ENCODE data around the gene MAB21L4.

Gene MAB21L4

GRCh38 chr2:240894836-240895558 lies 959 bp downstream of the MAB21L4 start:
- no peak overlapping the region for H3K27ac Mint-ChIP-seq
- H3K27me3 Mint-ChIP-seq = no peaks in the 10 kb centered on the region
- peaks cover 4% of the 10 kb centered on the region for H3K4me1 Mint-ChIP-seq (ENCODE audit: low read depth)
- H3K4me3 Mint-ChIP-seq = no peak overlapping the region
- no peaks in the 10 kb centered on the region for H3K9me3 Mint-ChIP-seq (ENCODE audit: low read depth)
- no peaks in the 10 kb centered on the region for H3K36me3 Mint-ChIP-seq

DNA sequence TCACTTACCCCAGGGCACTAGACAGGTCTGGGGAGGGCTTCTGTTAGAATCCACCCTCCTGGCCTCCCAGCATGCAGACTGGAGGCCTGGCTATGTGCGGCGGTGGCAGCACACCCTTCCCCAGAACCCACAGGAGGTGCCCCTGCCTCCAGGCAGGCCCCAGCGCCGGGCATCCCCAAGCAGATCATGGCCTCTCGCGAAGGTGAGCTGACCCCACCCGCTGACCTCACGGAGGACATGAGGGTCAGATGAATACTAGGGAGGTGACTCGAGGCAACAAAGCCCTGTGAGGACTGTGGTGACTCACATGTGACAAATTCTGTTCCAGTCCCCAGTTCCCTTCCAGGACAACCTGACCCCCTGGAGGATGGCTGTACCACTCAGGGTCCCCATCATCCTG lies 1.9 kb downstream of the MAB21L4 start:
- Mint-ChIP-seq H3K36me3 (no peaks in the 10 kb centered on the region), H3K27me3 (no peaks in the 10 kb centered on the region), H3K9me3 (ENCODE audit: low read depth) (no peaks in the 10 kb centered on the region), H3K4me1 (ENCODE audit: low read depth) (peaks cover 4% of the 10 kb centered on the region), H3K4me3 (no peak overlapping the region), H3K27ac (no peak overlapping the region)

DNA sequence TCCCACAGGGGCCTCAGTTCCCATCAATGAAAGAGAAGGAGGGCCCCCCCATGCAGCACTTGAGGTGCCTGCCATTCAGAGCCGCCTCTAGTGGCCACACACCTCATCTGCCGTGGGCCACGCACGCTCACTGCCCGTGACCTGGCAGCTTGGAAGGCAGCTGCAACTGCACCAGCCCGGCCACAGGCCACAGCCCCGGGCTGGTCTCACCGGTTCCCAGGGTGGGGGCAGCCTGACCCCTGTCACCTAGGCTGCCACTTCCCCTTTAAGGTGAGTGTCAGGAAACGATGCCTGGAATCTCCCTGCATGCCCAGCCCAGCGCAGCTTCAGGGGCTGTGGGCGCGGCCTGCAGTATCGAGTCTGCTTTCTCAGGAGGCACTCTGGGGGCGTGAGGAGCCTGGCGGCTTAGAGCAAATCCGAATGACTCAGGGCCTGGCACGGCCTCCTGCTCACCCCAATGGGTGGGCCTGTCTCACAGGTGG lies 2.6 kb downstream of the MAB21L4 start:
- no peaks in the 10 kb centered on the region for H3K36me3 Mint-ChIP-seq
- peak overlapping the region; percentile 16 for H3K27ac Mint-ChIP-seq
- H3K9me3 Mint-ChIP-seq (ENCODE audit: low read depth) = no peaks in the 10 kb centered on the region
- peak overlapping the region; percentile 23 for H3K4me3 Mint-ChIP-seq
- no peaks in the 10 kb centered on the region for H3K27me3 Mint-ChIP-seq
- peaks cover 4% of the 10 kb centered on the region for H3K4me1 Mint-ChIP-seq (ENCODE audit: low read depth)

GRCh38 chr2:240892925-240893324 lies 3.0 kb downstream of the MAB21L4 start:
- peaks cover 4% of the 10 kb centered on the region for H3K4me1 Mint-ChIP-seq (ENCODE audit: low read depth)
- no peaks in the 10 kb centered on the region for H3K9me3 Mint-ChIP-seq (ENCODE audit: low read depth)
- no peak overlapping the region for H3K27ac Mint-ChIP-seq
- H3K36me3 Mint-ChIP-seq = no peaks in the 10 kb centered on the region
- no peak overlapping the region for H3K4me3 Mint-ChIP-seq
- H3K27me3 Mint-ChIP-seq = no peaks in the 10 kb centered on the region

GRCh38 chr2:240892356-240892755 lies 3.6 kb downstream of the MAB21L4 start:
- no peaks in the 10 kb centered on the region for H3K36me3 Mint-ChIP-seq
- peaks cover 4% of the 10 kb centered on the region for H3K4me1 Mint-ChIP-seq (ENCODE audit: low read depth)
- H3K9me3 Mint-ChIP-seq (ENCODE audit: low read depth) = no peaks in the 10 kb centered on the region
- no peak overlapping the region for H3K4me3 Mint-ChIP-seq
- no peak overlapping the region for H3K27ac Mint-ChIP-seq
- H3K27me3 Mint-ChIP-seq = no peaks in the 10 kb centered on the region

DNA sequence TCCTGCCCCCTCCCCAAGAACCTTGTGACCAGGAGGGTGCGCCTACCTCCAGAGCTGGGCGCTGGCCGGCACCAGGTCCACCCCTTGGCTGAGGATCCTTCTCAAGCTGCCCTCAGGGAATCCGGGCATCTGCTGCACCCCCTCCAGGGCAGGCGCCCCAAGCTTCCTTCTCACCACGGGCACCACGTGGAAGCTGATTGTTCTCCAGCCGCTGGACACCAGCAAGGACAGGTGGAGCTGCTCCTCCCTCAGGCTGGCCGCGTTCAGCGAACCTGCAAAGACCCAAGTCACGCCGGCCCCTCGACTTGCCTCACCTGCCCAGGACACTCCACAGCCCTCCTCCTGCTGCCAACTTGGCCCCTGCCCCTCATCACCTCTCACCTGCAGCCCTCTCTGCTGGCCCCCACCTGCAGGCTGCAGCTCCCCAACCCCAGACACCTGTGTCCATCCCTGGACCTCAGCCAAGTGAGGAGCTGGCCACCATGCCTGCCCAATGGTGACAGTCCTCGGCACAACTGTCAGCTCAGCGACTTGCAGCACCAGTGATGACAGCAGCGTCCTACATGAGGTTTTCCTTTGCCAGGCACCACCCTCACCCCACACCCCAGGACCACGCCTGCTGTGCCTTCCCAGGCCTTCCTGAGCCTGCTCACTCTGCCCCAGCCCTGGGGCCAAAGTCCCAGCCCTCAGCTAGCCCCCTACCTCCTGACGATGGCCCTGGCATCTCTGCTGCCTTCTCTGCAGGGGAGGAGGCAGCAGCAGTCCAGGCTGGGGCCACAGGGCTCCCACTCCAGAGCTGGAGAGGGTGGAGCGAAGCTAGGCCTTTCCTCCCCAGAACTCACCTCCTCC lies 4.2 kb downstream of the MAB21L4 start:
- Mint-ChIP-seq H3K4me1 (ENCODE audit: low read depth) (peaks cover 4% of the 10 kb centered on the region), H3K27ac (no peak overlapping the region), H3K4me3 (no peak overlapping the region), H3K9me3 (ENCODE audit: low read depth) (no peaks in the 10 kb centered on the region), H3K36me3 (no peaks in the 10 kb centered on the region), H3K27me3 (no peaks in the 10 kb centered on the region)

- Mint-ChIP-seq H3K36me3 (no peaks in the 10 kb centered on the region), H3K27me3 (no peaks in the 10 kb centered on the region), H3K4me3 (no peak overlapping the region), H3K27ac (no peak overlapping the region), H3K9me3 (ENCODE audit: low read depth) (no peaks in the 10 kb centered on the region), H3K4me1 (ENCODE audit: low read depth) (peaks cover 4% of the 10 kb centered on the region)
These were observed 5.3 kb downstream of the MAB21L4 start for GRCh38 chr2:240890691-240891090.

GRCh38 chr2:240889601-240890560 lies 6.1 kb downstream of the MAB21L4 start:
- H3K27me3 Mint-ChIP-seq = no peaks in the 10 kb centered on the region
- no peaks in the 10 kb centered on the region for H3K36me3 Mint-ChIP-seq
- H3K4me1 Mint-ChIP-seq (ENCODE audit: low read depth) = peaks cover 4% of the 10 kb centered on the region
- no peaks in the 10 kb centered on the region for H3K9me3 Mint-ChIP-seq (ENCODE audit: low read depth)
- no peak overlapping the region for H3K27ac Mint-ChIP-seq
- H3K4me3 Mint-ChIP-seq = no peak overlapping the region

- Mint-ChIP-seq H3K36me3 (no peaks in the 10 kb centered on the region), H3K9me3 (ENCODE audit: low read depth) (no peaks in the 10 kb centered on the region), H3K27me3 (no peaks in the 10 kb centered on the region), H3K4me3 (no peak overlapping the region), H3K4me1 (ENCODE audit: low read depth) (peaks cover 4% of the 10 kb centered on the region), H3K27ac (no peak overlapping the region)
These were observed 6.9 kb downstream of the MAB21L4 start for GRCh38 chr2:240888890-240889573.

DNA sequence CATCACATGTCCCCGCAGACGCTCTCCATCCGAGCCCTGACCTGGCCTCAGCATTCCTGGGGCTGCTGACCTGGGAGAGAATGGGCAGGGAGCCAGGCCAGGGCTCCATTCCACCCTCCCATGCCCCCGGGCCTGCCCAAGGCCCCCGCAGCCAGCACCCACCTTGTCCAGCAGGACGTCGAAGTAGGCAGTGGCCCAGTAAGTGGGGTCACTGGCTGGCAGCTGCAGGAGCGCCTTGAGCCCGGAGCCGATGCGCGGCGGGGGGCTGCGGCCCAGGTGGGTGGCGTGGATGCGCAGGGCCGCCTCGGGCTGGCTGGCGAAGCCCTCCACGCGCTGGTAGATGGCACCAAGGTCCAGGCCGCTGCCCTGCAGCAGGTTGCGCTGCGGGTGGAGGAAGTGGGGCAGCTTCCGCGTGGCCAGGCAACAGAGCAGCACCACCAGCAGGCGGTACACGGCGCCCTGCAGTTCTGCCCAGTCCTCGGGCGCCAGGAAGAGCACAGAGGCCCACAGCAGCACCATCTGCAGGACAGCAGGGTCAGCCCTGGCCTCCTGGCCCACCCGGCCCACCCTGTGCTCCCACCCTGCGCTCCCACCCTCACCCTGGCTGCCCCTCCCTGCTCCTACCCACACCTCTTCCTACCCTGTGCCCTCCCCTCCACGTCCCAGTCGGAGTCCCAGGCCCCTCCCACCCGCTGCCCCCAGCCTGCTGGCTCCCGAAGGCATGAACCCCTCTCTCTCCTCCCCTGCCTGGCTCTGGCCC lies 7.6 kb downstream of the MAB21L4 start:
- H3K27me3 Mint-ChIP-seq = no peaks in the 10 kb centered on the region
- H3K4me3 Mint-ChIP-seq = no peak overlapping the region
- H3K27ac Mint-ChIP-seq = no peak overlapping the region
- H3K9me3 Mint-ChIP-seq (ENCODE audit: low read depth) = no peaks in the 10 kb centered on the region
- H3K4me1 Mint-ChIP-seq (ENCODE audit: low read depth) = no peaks in the 10 kb centered on the region
- H3K36me3 Mint-ChIP-seq = no peaks in the 10 kb centered on the region

DNA sequence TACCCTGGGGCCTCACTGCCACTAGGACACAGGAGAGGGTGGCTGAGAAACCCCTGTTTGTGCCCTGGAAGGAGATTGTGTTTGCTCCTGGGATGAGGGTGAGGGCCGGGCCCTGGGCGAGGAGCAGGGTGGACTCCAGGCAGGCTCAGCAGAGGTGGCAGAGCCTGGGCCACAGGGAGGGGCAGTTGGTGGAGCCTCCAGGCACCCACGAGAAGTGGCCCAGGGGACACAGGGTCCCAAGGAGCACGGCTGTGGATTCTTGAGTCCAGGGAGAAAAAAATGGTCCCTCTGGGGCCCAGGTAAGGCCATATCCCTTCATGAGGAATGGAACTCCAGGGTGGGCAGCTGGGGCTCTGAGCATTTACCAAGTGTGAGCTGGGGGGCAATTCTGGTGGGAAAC lies 8.3 kb downstream of the MAB21L4 start:
- no peaks in the 10 kb centered on the region for H3K36me3 Mint-ChIP-seq
- no peaks in the 10 kb centered on the region for H3K4me1 Mint-ChIP-seq (ENCODE audit: low read depth)
- H3K9me3 Mint-ChIP-seq (ENCODE audit: low read depth) = no peaks in the 10 kb centered on the region
- H3K27ac Mint-ChIP-seq = no peak overlapping the region
- H3K27me3 Mint-ChIP-seq = no peaks in the 10 kb centered on the region
- H3K4me3 Mint-ChIP-seq = no peak overlapping the region

GRCh38 chr2:240886678-240887609 lies 9.0 kb downstream of the MAB21L4 start:
- Mint-ChIP-seq H3K9me3 (ENCODE audit: low read depth) (no peaks in the 10 kb centered on the region), H3K27ac (no peak overlapping the region), H3K4me1 (ENCODE audit: low read depth) (peaks cover 1% of the 10 kb centered on the region), H3K36me3 (no peaks in the 10 kb centered on the region), H3K4me3 (no peak overlapping the region), H3K27me3 (no peaks in the 10 kb centered on the region)

DNA sequence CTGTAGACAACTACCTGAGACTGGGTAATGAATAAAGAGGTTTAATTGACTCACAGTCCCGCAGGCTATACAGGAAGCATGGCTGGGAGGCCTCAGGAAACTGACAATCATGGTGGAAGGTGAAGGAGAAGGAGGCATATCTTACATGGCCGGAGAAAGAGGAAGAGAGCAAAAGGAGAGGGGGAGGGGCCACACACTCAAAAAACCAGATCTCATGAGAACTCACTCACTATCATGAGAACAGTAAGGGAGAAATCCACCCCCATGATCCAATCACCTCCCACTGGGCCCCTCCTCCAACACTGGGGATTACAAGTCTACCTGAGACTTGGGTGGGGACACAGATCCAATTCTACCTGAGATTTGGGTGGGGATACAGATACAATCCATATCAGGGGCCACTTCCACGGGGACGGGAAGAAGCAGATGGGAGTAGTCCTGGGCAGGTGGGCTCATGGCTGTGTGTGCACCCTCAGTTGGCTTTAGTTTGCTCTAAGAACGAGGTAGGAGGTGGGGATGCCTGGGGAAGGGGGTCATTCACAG lies 9.9 kb downstream of the MAB21L4 start:
- H3K4me3 Mint-ChIP-seq = no peak overlapping the region
- H3K36me3 Mint-ChIP-seq = no peaks in the 10 kb centered on the region
- H3K27me3 Mint-ChIP-seq = no peaks in the 10 kb centered on the region
- H3K4me1 Mint-ChIP-seq (ENCODE audit: low read depth) = peaks cover 3% of the 10 kb centered on the region
- no peaks in the 10 kb centered on the region for H3K9me3 Mint-ChIP-seq (ENCODE audit: low read depth)
- no peak overlapping the region for H3K27ac Mint-ChIP-seq
